Occipital lobe (tissue), 2 donors: ENCODE data around the gene RANBP10. TPM values are rescaled to one million over a fixed set of nuclear protein-coding genes. Genes with fewer than 3 reads are reported as not detected.
"Not testable (repeated sequence)": the region's sequence is repeated elsewhere in the genome, so short reads cannot be mapped to it uniquely, and the experiment has no call there.

ENCODE experiments used
- DNase-seq: peaks from one replicate; lab custom pipeline; 2025; lab: John Stamatoyannopoulos, UW
- total RNA-seq: library from RNA; depleted of rRNA; stranded (reverse); fragments of >200 nt; gene quantifications from one replicate; pipeline ENCODE4 v1.2.3, GENCODE V29; 2014

The RANBP10 gene
- total RNA-seq, 1 donor from 2014 or later, result 4.4 TPM

DNA sequence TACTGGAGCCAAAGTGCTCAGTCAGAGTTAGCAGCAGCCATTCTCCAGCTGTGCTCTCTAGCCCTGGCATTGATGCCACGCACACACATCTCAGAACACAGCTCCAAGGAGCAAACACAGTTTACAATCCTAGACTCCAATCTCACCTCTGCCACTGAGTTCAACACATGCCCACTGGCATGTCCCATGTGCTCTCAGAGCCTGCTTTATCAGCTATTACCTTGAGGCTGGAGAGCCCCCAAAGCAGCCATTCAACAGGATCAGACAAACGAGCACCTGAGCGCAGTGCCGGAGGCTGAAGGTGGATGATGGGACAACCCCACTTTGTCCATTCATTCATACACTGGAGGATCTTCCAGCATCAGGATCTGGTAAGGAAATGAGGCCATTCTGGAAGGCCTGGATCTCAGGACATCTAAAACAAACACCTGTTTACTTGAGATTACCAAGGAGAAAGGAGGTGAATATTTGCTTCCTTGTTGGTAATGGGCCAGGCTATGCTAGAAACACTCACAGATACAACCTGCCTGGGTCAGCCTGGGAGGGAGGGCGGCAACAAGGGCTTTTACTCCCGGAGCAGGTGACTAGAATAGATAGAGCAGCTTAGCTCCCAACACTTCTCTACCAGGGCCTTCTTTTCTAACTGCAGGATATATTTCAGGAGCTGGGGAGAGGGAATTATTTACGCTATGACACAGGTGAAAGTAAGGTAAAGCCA is 25.4 kb downstream of the RANBP10 start:
- no peak for DNase-seq

DNA sequence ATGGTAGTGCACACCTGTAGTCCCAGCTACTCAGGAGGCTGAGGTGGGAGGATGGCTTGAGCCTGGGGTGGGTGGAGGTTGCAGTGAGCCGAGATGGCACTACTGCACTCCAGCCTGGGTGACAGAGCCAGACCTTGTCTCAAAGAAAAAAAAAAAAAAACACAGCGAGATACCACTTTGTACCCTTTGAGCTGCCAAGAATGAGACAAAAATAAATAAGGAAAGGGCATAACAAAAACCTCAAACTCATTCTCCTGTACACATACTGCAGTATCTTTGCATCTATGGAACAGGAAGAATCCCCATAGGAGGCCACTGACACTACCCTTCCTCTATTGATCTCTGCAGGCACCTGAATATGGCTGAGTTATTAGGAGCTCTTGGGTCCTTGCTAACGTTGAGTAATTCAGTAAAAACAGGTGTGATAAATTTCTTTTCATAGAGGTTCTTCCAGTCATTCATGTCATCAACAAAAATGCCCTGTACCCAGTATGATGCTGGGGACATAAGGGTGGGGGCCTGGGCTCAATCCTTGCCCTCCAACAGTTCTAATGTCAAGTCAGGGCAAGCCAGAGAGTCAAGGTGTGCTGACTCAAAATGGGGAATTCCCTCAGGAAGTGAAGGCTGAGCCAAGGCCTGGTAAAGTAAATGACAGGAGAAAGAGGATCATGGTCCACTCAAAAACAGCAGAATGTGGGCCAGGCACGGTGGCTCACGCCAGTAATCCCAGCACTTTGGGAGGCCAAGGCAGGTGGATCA is 26.9 kb downstream of the RANBP10 start:
- DNase-seq, result no peak

DNA sequence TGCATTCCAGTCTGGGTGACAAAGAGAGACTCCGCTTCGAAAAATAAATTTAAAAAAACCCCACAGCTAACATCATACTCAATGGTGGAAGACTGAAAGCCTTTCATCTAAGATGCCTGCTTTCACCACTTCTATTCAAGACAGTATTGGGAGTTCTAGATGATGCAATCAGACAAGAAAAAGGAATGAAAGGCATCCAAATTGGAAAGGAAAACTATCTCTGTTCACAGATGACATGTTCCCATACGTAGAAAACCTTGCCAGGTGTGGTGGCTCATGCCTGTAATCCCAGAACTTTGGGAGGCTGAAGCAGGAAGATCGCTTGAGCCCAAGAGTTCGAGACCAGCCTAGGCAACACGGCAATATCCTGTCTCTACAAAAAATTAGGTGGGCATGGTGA is 31.1 kb downstream of the RANBP10 start:
- DNase-seq, result no peak

DNA sequence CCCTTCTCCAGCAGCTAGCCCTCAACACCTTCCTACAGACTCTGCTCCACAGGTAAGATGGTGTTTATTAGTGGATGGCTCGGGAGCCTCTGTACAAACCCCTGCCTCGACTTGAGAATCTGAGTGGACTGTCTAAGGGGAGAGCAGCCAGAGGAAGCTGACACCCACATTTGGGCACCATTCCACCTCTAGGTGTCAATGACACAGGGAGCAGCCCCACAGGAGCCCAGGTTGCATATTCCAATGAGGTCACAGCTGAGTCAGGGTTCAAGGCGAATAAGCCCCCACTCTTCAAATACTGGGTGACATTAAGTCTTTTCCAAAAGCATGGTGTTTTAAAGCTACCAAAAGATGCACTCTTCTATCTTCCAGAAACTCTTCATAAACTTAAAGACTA is 31.9 kb downstream of the RANBP10 start:
- no peak for DNase-seq

DNA sequence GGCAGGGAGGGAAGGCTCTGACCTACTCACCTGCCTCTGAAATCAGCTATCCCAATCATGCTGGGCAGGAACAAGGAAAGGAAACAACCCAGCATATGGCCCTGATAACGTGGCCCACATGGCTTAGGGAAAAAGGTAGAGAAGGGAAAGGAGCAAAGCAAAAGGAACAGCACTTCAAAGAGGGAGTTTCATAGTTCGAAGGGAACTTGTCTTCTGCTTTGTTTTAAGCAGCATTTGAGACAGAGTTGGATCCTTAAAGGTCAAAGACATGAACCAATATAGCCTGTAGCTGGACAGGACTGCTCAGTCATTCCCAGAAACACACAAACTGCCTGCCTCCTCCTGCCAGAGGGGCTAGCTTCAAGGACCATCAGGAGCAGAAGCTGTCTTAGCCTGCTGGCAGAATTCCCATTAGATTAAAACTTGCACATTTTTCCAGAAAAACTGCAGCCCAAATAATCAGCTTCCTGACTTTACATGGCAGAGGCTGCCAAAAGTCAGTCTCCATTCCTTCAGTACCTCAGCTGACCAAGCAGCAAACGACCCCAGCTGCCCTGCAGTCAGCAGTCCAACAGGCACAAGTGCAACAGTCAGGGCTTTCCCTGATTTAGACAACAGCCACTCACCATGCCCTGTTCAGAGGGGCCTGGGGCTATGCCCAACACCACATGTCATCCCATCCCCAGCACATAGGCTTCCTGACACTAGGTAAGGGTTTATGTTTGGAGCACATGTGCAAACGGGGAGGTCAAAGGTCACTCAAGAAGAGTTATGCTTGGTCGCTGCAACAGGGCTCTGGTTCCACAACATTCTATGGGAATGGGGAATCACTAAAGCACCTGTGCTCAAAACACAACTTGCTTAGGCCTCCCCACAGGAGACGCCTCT is 32.5 kb downstream of the RANBP10 start:
- no peak for DNase-seq

DNA sequence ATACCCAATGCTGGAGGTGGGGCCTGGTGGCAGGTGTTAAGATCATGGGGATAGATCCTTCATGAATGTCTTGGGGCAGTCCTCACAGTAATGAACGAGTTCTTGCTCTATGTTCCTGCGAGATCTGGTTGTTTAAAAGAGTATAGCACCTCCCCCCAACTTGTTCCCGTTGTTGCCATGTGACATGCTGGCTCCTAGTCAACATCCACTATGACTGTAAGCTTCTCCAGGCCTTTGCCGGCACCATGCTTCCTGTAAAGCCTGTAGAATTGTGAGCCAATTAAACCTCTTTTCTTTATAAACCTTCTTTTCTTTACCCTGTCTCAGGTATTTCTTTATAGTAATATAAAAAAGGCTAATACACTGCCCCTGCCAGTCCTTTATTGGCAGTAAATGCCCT is 33.3 kb downstream of the RANBP10 start:
- no peak for DNase-seq

DNA sequence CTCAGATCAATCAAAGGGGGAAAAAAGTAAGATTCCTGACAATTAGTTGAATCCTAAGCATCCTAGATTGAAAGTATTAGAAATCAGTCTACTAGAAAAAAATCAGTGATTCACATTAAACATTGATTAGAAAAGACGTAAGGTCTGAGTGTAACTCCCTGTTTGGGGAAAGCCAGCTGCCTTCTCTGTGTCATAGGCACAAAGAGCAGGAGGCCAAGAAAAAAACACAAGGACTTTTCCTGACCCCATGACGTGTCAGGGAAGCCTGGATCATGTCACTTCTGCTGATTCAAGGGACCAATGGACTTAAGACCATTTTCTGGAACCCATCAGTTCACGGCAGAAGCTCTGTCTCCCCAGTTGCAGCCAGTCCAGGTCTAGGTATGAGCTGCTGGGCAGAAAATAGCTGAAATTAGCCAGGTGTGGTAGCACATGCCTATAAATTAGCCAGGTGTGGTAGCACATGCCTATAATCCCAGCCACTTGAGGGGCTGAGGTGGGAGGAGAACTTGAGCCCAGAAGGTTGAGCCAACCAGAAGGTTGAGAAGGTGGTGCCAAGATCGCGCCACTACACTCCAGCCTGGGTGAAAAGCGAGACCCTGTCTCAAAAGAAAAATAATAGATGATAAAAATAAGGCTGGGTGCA is 35.9 kb downstream of the RANBP10 start:
- DNase-seq, result no peak

DNA sequence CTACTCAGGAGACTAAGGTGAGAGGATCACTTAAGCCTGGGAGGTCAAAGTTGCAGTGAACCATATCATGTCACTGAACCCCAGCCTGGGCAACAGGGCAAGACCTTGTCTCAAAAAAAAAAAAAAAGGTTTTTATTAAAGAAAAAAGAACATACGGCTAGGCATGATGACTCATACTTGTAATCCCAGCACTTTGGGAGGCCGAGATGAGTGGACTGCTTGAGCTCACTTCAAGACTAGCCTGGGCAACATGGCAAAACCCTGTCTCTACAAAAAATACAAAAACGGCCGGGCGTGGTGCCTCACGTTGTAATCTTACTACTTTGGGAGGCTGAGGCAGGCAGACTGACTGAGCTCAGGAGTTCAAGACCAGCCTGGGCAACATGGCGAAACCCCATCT is 38.4 kb downstream of the RANBP10 start:
- no peak for DNase-seq

DNA sequence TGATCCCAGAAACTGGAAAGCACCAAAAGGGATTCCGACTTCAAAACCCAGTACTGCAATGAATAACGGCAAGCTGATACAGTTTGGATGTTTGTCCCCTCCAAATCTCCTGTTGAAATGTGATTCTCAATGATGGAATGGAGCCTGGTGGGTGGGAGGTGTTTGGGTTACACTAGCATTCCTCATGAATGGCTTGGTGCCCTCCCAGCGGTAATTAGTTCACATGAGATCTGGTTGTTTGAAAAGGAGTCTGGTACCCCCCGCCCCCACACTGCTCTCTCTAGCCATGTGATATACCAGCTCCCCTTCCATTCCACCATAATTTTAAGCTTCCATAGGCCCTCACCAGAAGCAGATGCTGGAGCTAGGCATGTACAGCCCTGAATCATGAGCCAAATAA is 40.1 kb downstream of the RANBP10 start:
- DNase-seq, result no peak

DNA sequence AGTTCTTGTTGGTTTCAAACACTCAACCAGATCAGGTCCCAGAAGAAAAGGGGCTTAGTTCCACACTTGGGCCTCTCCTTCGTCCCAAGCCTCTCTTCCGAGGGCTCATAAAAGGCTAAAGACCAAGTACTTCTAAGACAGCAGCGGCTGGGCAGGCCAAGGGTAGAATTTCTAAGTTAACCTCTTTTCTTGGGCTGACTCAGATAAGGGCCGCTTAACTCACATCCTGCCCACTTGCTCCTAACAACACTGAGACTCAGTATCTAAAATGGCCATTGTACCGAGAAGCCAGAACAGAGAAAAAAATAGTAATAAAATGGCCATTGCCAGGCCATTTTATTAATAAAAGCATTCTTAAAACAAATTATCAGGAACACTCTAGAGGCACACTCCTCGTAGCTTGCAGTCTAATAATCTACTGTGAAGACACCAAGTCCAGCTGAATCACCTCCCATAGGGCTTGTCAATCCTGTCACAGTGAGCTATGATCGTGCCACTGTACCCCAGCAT is 42.1 kb downstream of the RANBP10 start:
- no peak for DNase-seq

DNA sequence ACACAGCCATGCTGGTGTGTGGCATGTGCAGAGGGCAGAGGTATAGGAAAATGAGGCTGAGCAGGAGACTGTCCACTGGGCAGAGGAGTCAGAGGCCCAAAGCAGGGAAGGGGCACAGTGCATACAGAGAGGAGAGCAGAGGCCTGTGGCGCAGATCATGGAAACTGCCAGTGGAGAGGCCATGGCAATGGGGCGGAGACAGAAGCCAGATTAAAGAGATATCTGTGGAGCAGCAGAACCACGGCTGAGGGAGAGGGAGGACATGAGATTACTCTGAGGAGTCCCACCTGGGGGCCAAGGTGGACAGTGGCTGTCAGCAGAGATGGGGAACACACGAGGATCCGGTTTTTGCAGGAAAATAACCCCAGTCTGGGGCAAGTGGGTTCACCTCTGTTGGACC is 43.3 kb downstream of the RANBP10 start:
- DNase-seq, result no peak

DNA sequence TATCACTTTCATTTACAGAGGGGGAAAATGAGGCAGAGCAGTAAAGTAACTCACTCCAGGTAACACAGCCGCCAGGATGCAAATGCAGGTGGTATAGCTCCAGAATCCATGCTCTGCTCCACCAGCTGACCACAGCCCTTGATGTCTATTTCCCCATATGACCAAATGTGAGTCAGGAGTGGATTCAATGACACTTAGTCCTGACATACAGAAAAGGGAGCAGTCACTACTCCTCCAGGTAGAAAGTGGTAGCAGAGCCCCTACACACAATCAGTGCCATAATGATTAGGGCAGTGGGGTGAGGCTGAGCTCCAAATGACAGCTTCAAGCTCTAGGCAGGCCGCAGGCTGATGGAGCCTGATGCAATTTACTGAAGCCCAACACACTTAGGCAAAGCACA is 44.0 kb downstream of the RANBP10 start:
- DNase-seq, result no peak

DNA sequence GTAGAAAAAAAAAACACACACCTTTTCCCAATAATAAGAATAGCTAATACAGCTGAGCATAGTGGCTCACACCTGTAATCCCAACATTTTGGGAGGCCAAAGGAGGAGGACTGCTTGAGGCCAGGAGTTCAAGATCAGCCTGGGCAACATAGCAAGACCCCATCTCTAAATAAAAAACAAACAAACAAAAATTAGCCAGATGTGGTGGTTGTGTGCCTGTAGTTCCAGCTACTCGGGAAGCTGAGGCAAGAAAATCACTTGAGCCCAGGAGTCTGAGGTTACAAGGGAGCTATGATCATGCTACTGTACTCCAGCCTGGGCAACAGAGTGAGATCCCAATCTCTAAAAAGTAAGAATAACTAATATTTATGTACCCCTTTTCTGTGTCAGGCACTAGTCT is 44.4 kb downstream of the RANBP10 start:
- DNase-seq, result no peak

DNA sequence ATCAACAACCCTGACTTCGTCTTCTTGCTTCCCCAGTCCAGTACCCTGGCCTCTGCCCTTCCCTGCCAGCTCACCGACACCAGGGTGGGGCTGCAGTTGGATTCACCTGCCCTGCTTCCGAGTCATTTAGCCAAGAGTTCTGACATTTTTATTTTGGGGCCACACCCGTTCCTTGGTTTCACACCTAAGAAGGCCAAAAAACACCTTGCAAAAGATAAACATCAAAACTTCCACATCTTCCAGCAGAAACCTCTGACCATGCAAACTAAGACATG is 45.5 kb downstream of the RANBP10 start:
- DNase-seq, result no peak

DNA sequence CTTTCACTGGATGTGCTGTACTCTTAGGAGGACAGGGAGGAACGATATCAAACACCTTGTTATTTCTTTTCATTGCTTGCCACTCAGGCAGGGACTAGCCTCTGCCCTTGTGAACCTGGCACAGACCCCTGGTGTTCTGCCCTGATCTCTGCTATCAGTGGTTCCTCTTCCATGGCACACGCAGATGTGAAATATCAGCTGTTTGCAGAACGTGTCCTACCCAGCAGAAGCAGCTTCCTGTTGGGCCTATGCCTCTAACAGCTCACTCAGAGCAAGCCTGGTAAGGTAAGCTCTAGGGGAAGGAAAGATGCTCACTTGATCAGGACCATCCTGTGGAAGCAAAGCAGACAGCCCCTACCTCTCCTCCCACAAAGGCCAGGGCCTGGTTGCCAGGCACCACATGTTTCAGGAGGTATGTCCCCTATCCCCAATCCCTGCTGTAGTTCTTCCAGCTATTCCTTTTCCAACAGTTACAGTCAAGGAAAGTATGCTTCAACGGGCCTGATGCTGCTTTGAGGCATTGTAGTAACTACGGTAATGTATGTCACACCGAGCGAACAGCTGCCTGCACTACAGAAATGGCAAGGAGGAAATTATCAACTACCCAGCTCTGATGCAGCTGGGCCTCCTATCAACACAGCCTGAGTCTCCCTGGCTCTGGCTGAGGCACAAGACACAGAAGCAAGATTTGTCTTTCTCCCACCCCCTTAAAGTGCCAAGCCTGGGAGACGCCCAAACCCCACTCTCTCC is 46.0 kb downstream of the RANBP10 start:
- no peak for DNase-seq

DNA sequence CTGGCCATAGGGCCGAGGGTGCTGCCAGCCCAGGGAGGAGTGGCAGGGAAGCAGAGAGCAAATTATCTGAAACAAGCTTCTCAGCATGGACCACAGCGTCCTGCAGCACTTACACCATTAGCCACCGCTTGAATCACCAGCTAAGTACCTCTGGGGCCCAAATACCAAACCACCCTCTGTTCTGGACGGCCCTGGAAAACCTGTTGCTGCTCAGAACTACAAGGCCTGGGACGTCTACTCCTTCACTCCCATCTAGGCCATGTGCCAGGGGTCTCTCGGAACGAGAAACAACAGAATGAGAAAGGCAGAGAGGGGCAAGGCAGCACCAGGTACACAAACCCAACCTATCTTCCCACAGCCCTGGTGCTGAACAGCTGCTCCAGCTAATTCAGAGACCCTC is 47.4 kb downstream of the RANBP10 start:
- no peak for DNase-seq

DNA sequence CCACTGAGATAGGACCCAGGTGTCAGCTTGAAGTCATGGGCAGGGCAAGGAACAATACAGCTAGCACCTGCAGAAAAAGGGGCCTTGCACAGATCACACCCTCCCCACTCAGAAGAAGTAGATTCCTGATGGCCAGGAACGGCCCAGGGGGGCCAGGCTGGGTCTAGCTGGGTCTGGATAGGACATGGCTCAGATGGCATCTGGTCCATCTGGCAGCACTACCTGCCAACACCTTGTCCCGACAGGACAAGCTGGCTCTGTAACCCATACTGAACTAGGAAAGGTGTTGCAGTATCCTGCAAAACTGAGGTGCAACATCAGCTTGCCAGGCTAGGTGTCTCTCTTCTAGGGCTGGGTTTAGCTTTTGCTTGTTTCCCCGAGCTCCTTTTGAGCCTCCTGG is 48.4 kb downstream of the RANBP10 start:
- DNase-seq, result no peak

DNA sequence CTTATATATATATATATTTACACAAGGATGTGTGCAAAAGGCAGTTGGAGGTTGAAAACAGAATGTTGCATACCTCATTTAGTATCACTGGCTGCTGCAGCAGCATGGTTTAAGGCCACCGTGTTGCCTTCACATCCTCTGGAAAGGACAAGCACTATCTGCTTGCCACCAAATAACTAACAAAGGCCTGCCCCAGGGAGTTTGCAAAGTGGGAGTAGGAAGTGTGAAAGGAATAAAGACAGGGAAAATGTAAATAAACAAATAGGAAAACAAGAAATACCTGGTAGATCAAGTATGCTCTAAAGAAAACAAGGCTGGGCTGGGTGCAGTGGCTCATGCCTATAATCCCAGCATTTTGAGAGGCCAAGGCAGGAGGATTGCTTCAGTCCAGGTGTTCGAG is 53.7 kb downstream of the RANBP10 start:
- DNase-seq, result no peak

DNA sequence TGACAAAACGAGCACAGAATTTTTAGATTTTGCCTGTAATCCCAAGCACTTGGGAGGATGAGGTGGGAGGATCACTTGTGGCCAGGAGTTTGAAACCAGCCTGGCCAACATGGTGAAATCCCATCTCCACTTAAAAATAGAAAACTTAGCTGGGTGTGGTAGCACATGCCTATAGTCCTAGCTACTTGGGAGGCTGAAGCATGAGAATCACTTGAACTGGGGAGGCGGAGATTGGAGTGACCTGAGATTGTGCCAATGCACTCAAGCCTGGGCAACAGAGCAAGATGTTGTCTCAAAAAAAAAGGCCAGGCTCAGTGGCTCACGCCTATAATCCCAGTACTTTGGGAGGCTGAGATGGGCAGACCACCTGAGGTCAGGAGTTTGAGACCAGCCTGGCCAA is 55.0 kb downstream of the RANBP10 start:
- not testable (repeated sequence) for DNase-seq

DNA sequence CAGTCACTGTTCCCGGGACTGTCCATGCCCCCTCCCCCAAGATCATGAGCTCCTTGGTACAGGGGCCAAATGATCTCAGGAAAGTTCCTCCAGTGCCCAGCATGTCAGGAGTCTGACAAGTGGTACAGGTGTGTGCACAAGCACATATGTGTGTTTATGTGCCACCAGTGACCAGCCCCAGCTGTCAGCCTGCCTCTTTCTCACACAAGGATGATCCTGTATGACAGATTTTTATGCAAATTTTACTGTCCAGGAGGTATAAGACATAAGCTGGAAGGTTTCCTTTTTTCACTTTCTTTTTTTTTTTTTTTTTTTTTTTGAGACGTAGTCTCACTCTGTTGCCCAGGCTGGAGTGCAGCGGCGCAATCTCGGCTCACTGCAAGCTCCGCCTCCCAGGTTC is 55.9 kb downstream of the RANBP10 start:
- no peak for DNase-seq

DNA sequence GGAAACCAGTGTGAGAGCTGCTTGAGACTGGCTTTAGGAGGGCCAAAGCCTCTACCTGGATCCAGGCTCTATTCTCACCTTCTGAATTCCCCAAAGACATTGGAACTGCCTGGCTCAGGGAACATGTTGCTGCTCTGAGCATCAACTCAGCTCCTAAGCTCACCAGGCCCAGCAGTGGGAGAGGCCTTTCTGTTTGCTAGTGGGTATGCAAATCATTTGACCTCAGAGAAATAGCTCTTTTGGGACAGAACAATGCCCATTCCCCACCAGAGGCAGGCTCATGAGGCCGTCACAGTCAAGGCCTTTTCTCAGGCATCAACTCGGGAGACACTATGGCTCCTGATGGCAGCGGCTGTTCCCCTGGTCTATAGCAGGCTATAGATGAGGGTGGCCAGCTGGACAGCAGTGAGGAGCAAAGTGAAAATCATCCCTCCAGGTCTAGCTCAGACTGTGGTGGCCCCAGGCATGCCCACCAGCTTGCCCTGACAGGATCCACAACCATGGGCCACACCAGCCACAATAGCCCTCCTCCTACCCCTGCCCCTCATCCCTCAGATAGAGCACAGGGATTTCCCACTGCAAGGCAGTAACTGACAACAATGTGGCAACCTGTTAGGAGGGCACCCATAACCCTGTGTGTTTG is 56.8 kb downstream of the RANBP10 start:
- DNase-seq, result no peak
